ENCODE results near the gene PLSCR5. TPM values are rescaled to one million over a fixed set of nuclear protein-coding genes. Genes with fewer than 3 reads are reported as not detected.
A peak's percentile ranks its signal among the peaks of the same experiment; 100 is the strongest.

Gene PLSCR5
- total RNA-seq, 1 donor from 2014 or later, result not detected

- DNase-seq (ENCODE audit: low read depth), result no peak
Observed at GRCh38 chr3:146581951-146582467, 23.1 kb downstream of the PLSCR5 start.

GRCh38 chr3:146581080-146581601, 24.0 kb downstream of the PLSCR5 start:
- TF ChIP-seq CTCF (IDR thresholded peaks at IDR 0.05; ENCODE audit: insufficient read depth, low read length, poor library complexity, severe bottlenecking), result no peak
- Histone ChIP-seq H3K27me3 (ENCODE audit: control insufficient read depth, insufficient read depth, low read length) (no peaks in the 10 kb centered on the region), H3K4me3 (ENCODE audit: low read depth, low read length) (no peak overlapping the region), H3K36me3 (ENCODE audit: control insufficient read depth, insufficient read depth, low read length) (no peaks in the 10 kb centered on the region)
- no peak for DNase-seq (ENCODE audit: low read depth)

More at GRCh38 chr3:146581951-146582467, 23.1 kb downstream of the PLSCR5 start:
- TF ChIP-seq CTCF (IDR thresholded peaks at IDR 0.05; ENCODE audit: insufficient read depth, low read length, poor library complexity, severe bottlenecking), result no peak
- no peaks in the 10 kb centered on the region for H3K27me3 ChIP-seq (ENCODE audit: control insufficient read depth, insufficient read depth, low read length)
- no peak overlapping the region for H3K4me3 ChIP-seq (ENCODE audit: low read depth, low read length)
- H3K36me3 ChIP-seq (ENCODE audit: control insufficient read depth, insufficient read depth, low read length), result no peaks in the 10 kb centered on the region

- H3K4me3 ChIP-seq (ENCODE audit: low read depth, low read length), result no peak overlapping the region
- TF ChIP-seq CTCF (IDR thresholded peaks at IDR 0.05; ENCODE audit: insufficient read depth, low read length, poor library complexity, severe bottlenecking), result peak; percentile 28
- no peaks in the 10 kb centered on the region for H3K36me3 ChIP-seq (ENCODE audit: control insufficient read depth, insufficient read depth, low read length)
- no peaks in the 10 kb centered on the region for H3K27me3 ChIP-seq (ENCODE audit: control insufficient read depth, insufficient read depth, low read length)
- DNase-seq (ENCODE audit: low read depth), result no peak
Observed at GRCh38 chr3:146577662-146578061, 27.5 kb downstream of the PLSCR5 start.

- Histone ChIP-seq H3K4me3 (ENCODE audit: low read depth, low read length) (no peak overlapping the region), H3K27me3 (ENCODE audit: control insufficient read depth, insufficient read depth, low read length) (no peaks in the 10 kb centered on the region), H3K36me3 (ENCODE audit: control insufficient read depth, insufficient read depth, low read length) (no peaks in the 10 kb centered on the region)
- no peak for DNase-seq (ENCODE audit: low read depth)
- TF ChIP-seq CTCF (IDR thresholded peaks at IDR 0.05; ENCODE audit: insufficient read depth, low read length, poor library complexity, severe bottlenecking), result no peak
Observed at GRCh38 chr3:146575636-146576035, 29.5 kb downstream of the PLSCR5 start.

- Histone ChIP-seq H3K36me3 (ENCODE audit: control insufficient read depth, insufficient read depth, low read length) (no peaks in the 10 kb centered on the region), H3K27me3 (ENCODE audit: control insufficient read depth, insufficient read depth, low read length) (no peaks in the 10 kb centered on the region), H3K4me3 (ENCODE audit: low read depth, low read length) (no peak overlapping the region)
- no peak for TF ChIP-seq CTCF (IDR thresholded peaks at IDR 0.05; ENCODE audit: insufficient read depth, low read length, poor library complexity, severe bottlenecking)
- DNase-seq (ENCODE audit: low read depth), result no peak
Observed at GRCh38 chr3:146574173-146574572, 31.0 kb downstream of the PLSCR5 start.

- Histone ChIP-seq H3K36me3 (ENCODE audit: control insufficient read depth, insufficient read depth, low read length) (no peaks in the 10 kb centered on the region), H3K4me3 (ENCODE audit: low read depth, low read length) (no peak overlapping the region), H3K27me3 (ENCODE audit: control insufficient read depth, insufficient read depth, low read length) (no peaks in the 10 kb centered on the region)
- no peak for TF ChIP-seq CTCF (IDR thresholded peaks at IDR 0.05; ENCODE audit: insufficient read depth, low read length, poor library complexity, severe bottlenecking)
- no peak for DNase-seq (ENCODE audit: low read depth)
Observed at GRCh38 chr3:146569314-146569713, 35.8 kb downstream of the PLSCR5 start.
